HG03442 (cell line): ENCODE measurements around the gene CEACAM18.

Experiments used
- ATAC-seq: cut with Tn5 transposase; IDR thresholded peaks from one replicate; pipeline ENCODE4 v1.9.1; 2021; ENCODE audit warnings: mild to moderate bottlenecking, moderate library complexity; ENCODE audit not compliant: unreplicated experiment

CEACAM18 gene

GRCh38 chr19:51524666-51525264, 46.4 kb downstream of the CEACAM18 start:
- no peak for ATAC-seq

- ATAC-seq = no peak
Measured at GRCh38 chr19:51525651-51526050, 47.3 kb downstream of the CEACAM18 start.

DNA sequence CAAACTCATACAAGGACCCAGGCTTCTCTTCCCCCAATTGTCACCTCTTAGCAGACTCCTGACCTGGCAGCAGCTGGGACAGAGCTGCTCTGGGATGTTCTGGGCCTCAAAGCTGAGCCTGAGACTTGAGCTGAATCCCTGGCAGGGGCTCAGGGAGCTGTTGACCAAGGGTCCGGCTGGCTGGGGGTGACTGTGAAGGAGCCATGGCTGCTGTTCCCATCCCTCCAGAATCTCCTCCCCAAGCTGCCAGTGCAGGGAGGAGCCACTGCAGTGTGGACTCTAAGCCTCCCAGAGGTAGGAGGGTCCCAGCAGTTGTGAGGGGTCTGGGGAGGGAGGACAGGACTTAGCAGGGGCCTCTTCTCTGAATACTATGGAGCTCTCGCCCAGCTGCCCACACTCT, 51.0 kb downstream of the CEACAM18 start:
- ATAC-seq = no peak

GRCh38 chr19:51530616-51531015, 52.3 kb downstream of the CEACAM18 start:
- no peak for ATAC-seq

DNA sequence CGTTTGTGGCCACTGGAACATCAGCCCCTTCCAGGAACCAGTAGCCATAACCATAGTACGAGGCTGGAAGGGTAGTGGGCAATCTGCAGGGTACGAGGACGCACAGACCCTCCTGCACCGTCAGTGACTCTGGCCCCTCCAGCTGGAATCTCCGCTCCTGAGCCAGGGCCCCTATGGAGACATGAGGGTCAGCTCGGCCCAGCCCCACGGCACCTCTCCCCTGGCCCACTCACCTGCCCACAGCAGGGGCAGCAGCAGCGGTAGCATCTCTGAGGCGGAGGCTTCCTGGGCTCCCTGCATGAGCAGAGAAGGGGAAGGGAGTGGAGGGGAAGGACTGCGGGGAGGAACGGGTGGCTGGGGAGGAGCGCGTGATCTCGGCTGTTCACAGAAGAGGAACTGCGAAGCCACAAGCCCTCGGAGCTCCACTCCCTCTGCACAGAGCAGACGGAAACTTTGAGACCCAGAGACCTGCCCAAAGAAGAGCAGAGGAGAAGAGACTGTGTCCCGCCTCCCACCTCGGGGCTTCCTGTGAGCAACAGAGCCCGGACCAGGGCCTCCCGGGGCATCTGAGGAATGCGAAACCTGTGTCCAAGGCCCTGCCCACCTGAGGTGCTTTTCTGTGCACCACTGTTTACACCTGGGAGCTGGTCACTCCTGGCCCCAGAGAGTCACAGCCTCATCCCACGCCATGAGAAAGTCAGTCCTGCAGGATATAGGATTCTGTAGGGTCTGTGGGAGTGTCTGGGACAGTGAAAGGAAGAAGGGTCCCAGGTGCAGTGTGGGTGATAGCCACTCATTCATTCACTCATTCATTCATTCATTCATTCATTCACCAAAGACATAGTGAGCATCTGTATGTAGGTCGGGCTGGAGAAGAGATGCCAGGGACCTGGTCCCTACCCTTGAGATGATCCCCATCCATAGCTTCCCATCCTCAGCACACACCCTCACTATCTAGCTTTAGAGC, 53.3 kb downstream of the CEACAM18 start, which contains the start of gene SIGLEC6:
TSS of gene SIGLEC6 (minus strand) at position 322 of the 967 bp plus-strand sequence. CDS start at position 300, 22 bp downstream.
- ATAC-seq = no peak

- ATAC-seq = no peak
Measured at GRCh38 chr19:51535535-51535934, 57.2 kb downstream of the CEACAM18 start.

DNA sequence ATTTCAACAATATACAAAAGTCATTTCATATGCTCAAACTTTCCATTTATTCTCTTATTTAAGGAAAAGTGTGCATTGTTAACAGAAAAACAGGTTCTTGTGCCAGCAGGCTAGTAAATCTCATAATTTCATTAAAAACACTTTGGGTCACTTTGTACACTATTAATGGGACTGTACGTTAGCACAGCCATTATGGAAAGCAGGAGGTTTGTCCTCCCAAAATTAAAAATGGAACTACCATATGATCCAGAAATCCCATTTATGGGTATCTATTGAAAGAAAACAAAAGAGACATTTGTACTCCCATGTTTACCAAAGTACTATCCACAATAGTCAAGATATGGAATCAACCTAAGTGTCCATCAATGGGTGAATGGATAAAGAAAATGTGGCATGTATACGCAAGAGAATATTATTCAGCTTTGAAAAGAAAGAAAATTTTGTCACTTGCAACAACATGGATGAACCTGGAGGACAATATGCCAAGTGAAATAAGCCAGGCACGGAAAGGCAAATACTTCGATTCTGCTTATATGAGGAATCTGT, 61.6 kb downstream of the CEACAM18 start:
- no peak for ATAC-seq
